ENCODE measurements around the gene RCN1. TPM values are rescaled to one million over a fixed set of nuclear protein-coding genes. Genes with fewer than 3 reads are reported as not detected.

Gene RCN1
- total RNA-seq, 1 experiment from 2014 or later = 412 TPM

- H3K36me3 ChIP-seq (ENCODE audit: insufficient read depth, low read length, poor library complexity, severe bottlenecking) = peaks cover 2% of the 10 kb centered on the region
- ChIA-PET POLR2A (ENCODE audit: low non-redundant PET) (no interaction called here), CTCF (no interaction called here)
- no TSS peak for BruUV-seq (replicated peaks)
- H3K27me3 ChIP-seq (replicated peaks; ENCODE audit: insufficient read depth, low read depth, low read length, poor library complexity) = no peaks in the 10 kb centered on the region
- intact Hi-C loops (cut with micrococcal nuclease; ENCODE audit: unreplicated experiment) = no loop called here
- DNase-seq (ENCODE audit: low spot score) = peak; percentile 43
- H3K4me3 ChIP-seq (ENCODE audit: low read depth, low read length, poor library complexity, severe bottlenecking) = no peak overlapping the region
- no peak overlapping the region for H3K27ac ChIP-seq (ENCODE audit: low read depth, low read length, poor library complexity, severe bottlenecking)
- peaks cover 31% of the 10 kb centered on the region for H3K4me1 ChIP-seq (ENCODE audit: insufficient read depth, low read length, poor library complexity, severe bottlenecking)
- H3K9me3 ChIP-seq (ENCODE audit: low read depth, low read length, poor library complexity, severe bottlenecking) = no peaks in the 10 kb centered on the region
- TF ChIP-seq EZH2 (IDR thresholded peaks at IDR 0.05; ENCODE audit: borderline replicate concordance, low read depth, low read length, poor library complexity, severe bottlenecking) (no peak), CTCF (conservative IDR thresholded peaks at IDR 0.05; ENCODE audit: low read depth, low read length) (no peak)
Measured at GRCh38 chr11:32087597-32087996, 3.3 kb upstream of the RCN1 start.

- BruUV-seq (replicated peaks) = no TSS peak
- TF ChIP-seq EZH2 (IDR thresholded peaks at IDR 0.05; ENCODE audit: borderline replicate concordance, low read depth, low read length, poor library complexity, severe bottlenecking) (no peak), CTCF (conservative IDR thresholded peaks at IDR 0.05; ENCODE audit: low read depth, low read length) (no peak)
- no peaks in the 10 kb centered on the region for H3K27me3 ChIP-seq (replicated peaks; ENCODE audit: insufficient read depth, low read depth, low read length, poor library complexity)
- no peaks in the 10 kb centered on the region for H3K9me3 ChIP-seq (ENCODE audit: low read depth, low read length, poor library complexity, severe bottlenecking)
- ChIA-PET POLR2A (ENCODE audit: low non-redundant PET) (no interaction called here), CTCF (interaction anchor here (1.5 kb wide), 1 partner anchor 36 kb away, joined by 4 read pairs; no protein-coding TSS in a partner anchor)
- no peak overlapping the region for H3K4me3 ChIP-seq (ENCODE audit: low read depth, low read length, poor library complexity, severe bottlenecking)
- peak; percentile 96 for DNase-seq (ENCODE audit: low spot score)
- intact Hi-C loops (cut with micrococcal nuclease; ENCODE audit: unreplicated experiment) = no loop called here
- H3K36me3 ChIP-seq (ENCODE audit: insufficient read depth, low read length, poor library complexity, severe bottlenecking) = peaks cover 6% of the 10 kb centered on the region
- no peak overlapping the region for H3K27ac ChIP-seq (ENCODE audit: low read depth, low read length, poor library complexity, severe bottlenecking)
- peaks cover 38% of the 10 kb centered on the region for H3K4me1 ChIP-seq (ENCODE audit: insufficient read depth, low read length, poor library complexity, severe bottlenecking)
Measured at GRCh38 chr11:32088117-32088941, 2.5 kb upstream of the RCN1 start.

- no peaks in the 10 kb centered on the region for H3K9me3 ChIP-seq (ENCODE audit: low read depth, low read length, poor library complexity, severe bottlenecking)
- DNase-seq (ENCODE audit: low spot score) = no peak
- CTCF ChIA-PET = no interaction called here
- BruUV-seq (replicated peaks) = TSS peak; percentile 37
- TF ChIP-seq CTCF (conservative IDR thresholded peaks at IDR 0.05; ENCODE audit: low read depth, low read length) = no peak
- no peak for TF ChIP-seq EZH2 (IDR thresholded peaks at IDR 0.05; ENCODE audit: borderline replicate concordance, low read depth, low read length, poor library complexity, severe bottlenecking)
- H3K4me1 ChIP-seq (ENCODE audit: insufficient read depth, low read length, poor library complexity, severe bottlenecking) = peaks cover 38% of the 10 kb centered on the region
- H3K27ac ChIP-seq (ENCODE audit: low read depth, low read length, poor library complexity, severe bottlenecking) = peak overlapping the region; percentile 94
- intact Hi-C loops (cut with micrococcal nuclease; ENCODE audit: unreplicated experiment) = loop anchor here (5.0 kb wide), 1 partner anchor 280 kb away; the partner anchor contains the start of gene PAX6
- H3K4me3 ChIP-seq (ENCODE audit: low read depth, low read length, poor library complexity, severe bottlenecking) = peak overlapping the region; percentile 66
- H3K36me3 ChIP-seq (ENCODE audit: insufficient read depth, low read length, poor library complexity, severe bottlenecking) = peaks cover 19% of the 10 kb centered on the region
- no peaks in the 10 kb centered on the region for H3K27me3 ChIP-seq (replicated peaks; ENCODE audit: insufficient read depth, low read depth, low read length, poor library complexity)
- POLR2A ChIA-PET (ENCODE audit: low non-redundant PET) = no interaction called here
Measured at GRCh38 chr11:32092581-32093170, 1.8 kb downstream of the RCN1 start.
